GM21381 (cell line): ENCODE results near the gene ATXN1.

ENCODE experiments used
- ATAC-seq: cut with Tn5 transposase; IDR thresholded peaks from one replicate; pipeline ENCODE4 v1.9.1; 2021; ENCODE audit warnings: mild to moderate bottlenecking, moderate library complexity; ENCODE audit not compliant: unreplicated experiment

ATXN1 gene

GRCh38 chr6:16432075-16433032 is 328.9 kb downstream of the ATXN1 start:
- peak; percentile 66 for ATAC-seq

DNA sequence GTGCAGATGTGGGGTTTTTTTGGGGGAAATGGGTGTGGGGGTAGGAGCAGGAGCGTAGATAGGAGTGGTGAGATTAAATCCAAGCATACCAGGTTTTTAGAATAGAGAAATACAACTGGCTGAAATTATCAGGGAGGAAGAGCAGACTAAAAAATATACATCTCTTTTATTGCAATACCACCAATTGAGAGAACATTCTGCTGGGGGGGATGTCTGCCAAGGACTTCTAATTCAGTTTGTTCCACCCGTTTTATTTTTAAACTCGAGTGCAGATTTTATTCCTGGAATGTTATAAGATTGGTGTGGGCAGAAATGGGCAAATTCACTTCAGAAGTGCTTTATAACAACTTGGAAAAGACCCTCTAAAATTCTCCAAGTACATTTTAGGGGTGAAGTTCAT is 330.2 kb downstream of the ATXN1 start:
- no peak for ATAC-seq

DNA sequence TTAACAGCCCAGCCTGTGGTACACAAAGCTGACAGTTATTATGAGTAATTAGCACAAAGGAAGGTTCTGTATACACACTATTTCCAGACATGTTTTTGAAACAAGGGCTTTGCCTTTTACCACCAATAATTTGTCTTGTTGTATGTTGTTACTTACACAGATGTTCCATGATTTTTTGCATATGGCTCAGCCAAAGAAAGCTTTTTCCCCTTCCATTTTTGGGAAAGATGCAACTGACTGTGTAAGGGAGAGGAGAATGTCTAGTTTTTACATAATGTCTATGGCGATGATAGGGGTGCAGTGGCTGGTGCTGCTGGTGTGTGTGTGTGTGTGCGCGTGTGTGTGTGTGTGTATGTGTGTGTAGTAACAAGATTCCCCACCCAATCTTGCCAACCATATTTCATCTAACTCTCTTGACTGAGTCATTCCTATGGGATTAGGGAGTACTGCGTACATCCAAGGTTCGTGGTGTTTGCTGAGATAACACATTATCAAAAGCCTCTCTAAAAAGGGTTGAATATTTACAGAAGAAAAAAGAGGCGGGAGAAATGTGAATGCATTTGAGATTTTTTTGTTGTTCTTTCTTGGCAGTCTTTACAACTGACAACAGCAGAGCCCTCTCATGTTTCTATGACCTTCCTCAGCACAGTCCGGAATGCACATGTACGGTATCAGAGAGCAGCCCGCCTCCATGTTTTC is 330.7 kb downstream of the ATXN1 start:
- ATAC-seq, result no peak

DNA sequence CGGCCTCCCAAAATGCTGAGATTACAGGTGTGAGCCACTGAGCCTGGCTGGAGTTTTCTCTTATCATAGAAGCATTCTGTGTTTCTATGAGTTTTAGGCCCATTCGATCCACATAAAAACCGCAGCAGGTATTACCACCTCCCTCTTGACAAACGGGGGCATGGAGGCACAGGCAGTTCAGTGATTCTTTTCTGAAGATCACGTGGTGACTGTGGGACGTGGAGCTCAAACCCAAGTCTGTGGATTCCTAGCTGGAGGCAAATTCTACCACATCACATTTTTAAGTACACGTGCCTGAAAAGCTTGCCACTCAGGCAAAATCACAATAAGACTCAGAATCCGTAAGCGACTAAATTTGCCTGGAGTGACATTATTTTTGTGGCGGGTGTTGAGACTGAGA is 331.6 kb downstream of the ATXN1 start:
- no peak for ATAC-seq

- ATAC-seq, result no peak
These were observed 334.1 kb downstream of the ATXN1 start for GRCh38 chr6:16427124-16427523.

DNA sequence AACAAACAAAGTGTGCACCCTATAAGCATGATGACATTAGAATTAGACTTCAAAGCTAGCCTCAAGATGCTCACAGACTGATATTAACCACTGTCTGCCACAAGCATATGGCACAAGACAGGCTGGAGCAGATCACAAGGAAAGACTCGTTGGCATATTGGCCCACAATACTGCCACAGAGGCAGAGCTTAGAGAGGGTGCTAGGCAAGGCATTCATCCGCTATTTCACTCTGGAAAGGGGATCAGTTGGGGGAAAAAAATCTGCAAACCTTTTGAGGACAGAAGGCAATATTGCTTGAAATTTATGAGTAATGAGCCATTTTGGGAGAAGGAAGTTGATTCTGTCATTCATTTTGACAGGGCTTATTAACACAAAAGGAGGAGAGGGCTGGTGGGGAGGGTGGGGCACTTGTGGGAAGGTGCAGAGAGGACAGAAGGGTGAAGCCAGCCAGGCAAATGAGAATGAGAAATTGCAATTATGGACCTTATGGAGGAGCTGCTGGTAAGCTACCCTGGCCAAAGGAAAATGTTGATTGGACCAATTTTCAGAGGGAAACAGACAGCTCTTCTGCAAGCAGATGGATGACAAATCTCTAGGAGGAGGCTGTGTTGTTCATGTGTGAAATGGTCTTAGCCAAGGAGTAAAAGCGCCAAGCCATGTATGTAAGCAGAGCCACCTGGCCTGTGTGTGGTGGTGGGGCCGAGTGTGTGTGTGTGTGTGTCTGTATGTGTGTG is 335.2 kb downstream of the ATXN1 start:
- no peak for ATAC-seq

GRCh38 chr6:16421462-16421960 is 339.7 kb downstream of the ATXN1 start:
- ATAC-seq, result peak; percentile 9

DNA sequence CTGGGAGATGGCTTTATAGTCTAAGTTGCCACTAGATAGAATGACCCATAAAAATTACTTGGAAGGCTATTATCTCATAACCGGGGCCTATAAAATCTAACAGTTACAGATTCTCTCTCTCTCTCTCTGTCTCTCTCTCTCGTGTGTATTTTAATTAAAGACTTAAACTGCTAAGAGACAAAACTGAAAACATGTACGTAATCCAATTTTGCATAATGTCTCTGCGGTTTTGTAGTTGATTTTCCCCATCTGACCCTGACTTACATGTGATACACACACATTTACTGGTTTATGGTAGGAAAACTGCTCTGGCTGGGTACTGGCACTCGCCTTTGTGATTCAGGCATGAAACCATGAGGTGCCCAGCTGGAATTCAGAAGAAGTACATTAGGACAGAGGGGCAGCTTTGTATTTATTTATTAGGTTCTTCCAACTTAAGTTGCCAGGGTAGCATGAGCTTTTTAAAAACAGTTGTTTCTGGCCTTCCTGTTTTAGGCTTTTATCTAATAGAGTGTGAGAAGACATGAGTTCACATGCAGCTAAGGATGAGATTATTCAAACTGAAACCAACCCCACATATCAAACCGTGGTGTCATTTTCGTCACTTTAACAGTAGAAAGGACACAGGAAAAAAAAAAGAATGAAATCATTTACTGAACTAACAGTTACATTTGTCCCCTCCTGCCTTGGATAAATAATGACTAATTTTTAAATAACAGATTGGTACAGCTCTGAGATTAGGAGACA is 340.4 kb downstream of the ATXN1 start:
- peak; percentile 63 for ATAC-seq

- peak; percentile 16 for ATAC-seq
These were observed 340.9 kb downstream of the ATXN1 start for GRCh38 chr6:16420337-16420714.

GRCh38 chr6:16419636-16420336 is 341.5 kb downstream of the ATXN1 start:
- peak; percentile 55 for ATAC-seq

GRCh38 chr6:16418151-16418550 is 343.1 kb downstream of the ATXN1 start:
- ATAC-seq, result no peak

DNA sequence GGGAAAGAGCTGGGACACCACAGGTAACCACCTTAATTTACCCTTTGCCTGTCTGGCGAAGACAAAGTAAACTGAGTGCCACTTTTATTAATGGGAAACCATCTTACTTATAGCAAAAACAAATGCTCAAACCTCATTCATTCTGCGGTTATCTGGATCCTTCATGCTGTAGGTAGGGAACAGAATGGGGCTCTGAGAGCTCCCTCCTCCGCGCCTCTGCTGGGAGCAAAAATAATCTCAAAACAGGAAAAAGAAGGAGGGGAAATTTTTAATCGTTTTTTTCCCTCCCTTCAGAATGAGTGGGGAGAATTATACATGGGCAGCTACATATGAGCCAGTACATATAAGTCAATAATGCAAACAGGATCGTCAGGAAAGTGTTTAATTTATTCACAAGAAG is 345.6 kb downstream of the ATXN1 start:
- ATAC-seq, result no peak

GRCh38 chr6:16414205-16414604 is 347.1 kb downstream of the ATXN1 start:
- peak; percentile 44 for ATAC-seq

- ATAC-seq, result peak; percentile 37
These were observed 347.9 kb downstream of the ATXN1 start for GRCh38 chr6:16413399-16413798.

DNA sequence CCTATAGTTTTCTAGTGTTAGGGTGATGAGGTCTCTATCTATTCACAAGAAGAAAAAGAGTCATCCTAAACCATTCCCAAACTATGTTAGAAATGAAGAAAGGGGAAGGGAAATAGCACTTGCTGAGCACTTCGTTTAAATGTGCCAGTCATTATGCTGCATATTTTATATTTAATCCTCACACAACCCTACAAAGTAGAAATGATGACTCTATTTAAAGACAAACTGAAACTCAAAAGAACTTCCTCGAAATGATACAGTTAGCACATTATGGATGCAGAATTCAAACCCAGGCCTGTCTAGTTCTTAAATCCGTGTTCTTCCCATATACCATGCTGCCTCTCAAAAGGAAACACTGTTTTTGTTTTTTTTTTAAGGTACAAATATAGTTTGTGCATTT is 348.3 kb downstream of the ATXN1 start:
- no peak for ATAC-seq

DNA sequence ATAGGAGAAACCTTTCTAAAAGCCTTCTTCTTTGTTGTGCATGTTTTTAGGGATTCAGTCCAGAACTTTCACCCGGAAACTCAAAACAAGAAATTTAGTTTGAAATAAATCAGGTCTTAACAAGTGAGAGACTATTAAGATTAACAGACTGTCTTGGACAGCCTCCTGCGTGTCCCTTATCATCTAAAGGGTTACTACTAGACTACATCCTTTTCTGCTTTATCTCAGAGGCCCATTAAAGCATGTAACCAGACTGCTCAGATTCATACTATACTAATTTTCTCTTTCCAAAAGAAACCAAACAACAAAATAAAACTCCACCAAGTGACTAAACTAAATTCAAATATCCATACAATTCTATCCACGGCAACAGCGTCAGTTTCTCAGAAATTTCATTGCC is 349.1 kb downstream of the ATXN1 start:
- no peak for ATAC-seq

- no peak for ATAC-seq
These were observed 351.5 kb downstream of the ATXN1 start for GRCh38 chr6:16409531-16410441.

DNA sequence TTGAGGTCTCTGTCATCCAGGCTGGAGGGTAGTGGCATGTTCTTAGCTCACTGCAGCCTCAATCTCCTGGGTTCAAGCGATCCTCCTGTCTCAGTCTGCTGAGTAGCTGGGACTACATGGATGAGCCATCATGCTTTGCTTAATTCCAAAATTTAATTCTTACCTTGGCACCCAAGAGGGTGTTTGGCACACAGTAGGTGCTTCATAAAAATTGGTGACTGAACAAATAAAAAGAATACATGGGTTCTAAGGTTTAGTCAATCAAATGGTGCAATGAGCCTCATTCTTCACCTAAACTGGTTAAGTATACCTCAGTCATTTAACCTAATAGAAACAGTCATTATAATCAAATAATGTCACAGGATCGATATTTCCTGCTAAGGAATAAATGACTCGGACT is 352.5 kb downstream of the ATXN1 start:
- no peak for ATAC-seq

- ATAC-seq, result no peak
These were observed 354.3 kb downstream of the ATXN1 start for GRCh38 chr6:16406966-16407365.
